Measurements from ENCODE around the gene COX6B2.

DNA sequence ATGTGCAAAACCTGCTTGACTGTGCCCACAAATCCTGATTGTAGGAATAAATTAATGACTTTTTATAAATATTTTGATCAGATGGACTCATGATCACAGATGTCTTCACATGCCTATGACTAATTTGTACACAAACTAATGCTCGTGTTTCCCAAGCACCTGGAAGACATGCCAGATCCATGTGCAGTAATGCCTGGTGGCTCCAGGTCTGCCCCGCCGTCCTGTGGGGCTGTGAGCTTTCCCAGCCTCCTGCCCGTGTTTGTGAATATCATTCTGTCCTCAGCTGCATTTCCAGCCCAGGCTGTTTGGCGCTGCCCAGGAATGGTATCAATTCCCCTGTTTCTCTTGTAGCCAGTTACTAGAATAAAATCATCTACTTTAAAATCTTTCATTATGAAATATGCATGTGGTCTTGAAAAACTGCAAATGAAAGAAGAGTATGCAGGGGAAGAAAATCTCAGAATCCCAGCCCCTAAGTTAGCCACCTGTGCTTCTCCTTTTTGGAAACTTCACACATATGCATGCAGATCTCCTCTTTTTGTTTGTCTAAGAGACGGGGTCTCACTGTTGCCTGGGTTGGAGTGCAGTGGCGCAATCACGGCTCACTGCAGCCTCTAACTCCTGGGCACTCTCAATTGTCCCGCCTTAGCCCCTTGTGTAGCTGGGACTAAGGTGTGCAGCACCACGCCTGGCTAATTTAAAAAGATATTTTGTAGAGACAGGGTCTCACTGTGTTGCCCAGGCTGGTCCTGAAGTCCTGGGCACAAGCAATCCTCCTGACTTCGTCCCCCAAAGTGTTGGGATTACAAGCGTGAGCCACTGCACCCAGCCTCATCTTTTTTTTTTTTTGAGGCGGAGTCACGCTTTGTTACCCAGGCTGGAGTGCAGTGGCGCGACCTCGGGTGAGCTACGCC lies 37.4 kb upstream of the COX6B2 start:
- TF ChIP-seq CTCF (IDR thresholded peaks at IDR 0.05) (no peak), POLR2A (IDR thresholded peaks at IDR 0.05) (no peak), POLR2AphosphoS5 (IDR thresholded peaks at IDR 0.05) (no peak)

All from prostate gland (tissue), 2 donors.